Hepatic stellate cell (primary cell): Measurements from ENCODE around the gene CT45A6.
"Not testable (repeated sequence)": the region's sequence is repeated elsewhere in the genome, so short reads cannot be mapped to it uniquely, and the experiment has no call there.

Experiments
- DNase-seq: peaks from one replicate; pipeline ENCODE4 v3.0.0; 2011; ENCODE audit warnings: low spot score

Gene CT45A6

GRCh38 chrX:135802687-135803086, at the start of gene CT45A6:
CT45A6 (minus strand) TSS chrX:135802787; CDS start chrX:135798993, 3,794 bp downstream.
- not testable (repeated sequence) for DNase-seq

- DNase-seq, result not testable (repeated sequence)
Measured at GRCh38 chrX:135837180-135837579, 34.6 kb upstream of the CT45A6 start, which contains the start of gene CT45A7. CT45A7 (minus strand) TSS chrX:135837280; CDS start chrX:135833533, 3,747 bp downstream.

GRCh38 chrX:135819912-135820311, 17.3 kb upstream of the CT45A6 start, which contains the start of gene CT45A2:
CT45A2 (minus strand) TSS chrX:135820012; CDS start chrX:135816265, 3,747 bp downstream.
- DNase-seq, result not testable (repeated sequence)

GRCh38 chrX:135785403-135785802, 17.2 kb downstream of the CT45A6 start, which contains the start of gene CT45A5:
CT45A5 (minus strand) TSS chrX:135785503; CDS start chrX:135781729, 3,774 bp downstream.
- DNase-seq, result not testable (repeated sequence)

GRCh38 chrX:135768091-135768490, 34.5 kb downstream of the CT45A6 start, which contains the start of gene CT45A3:
CT45A3 (minus strand) TSS chrX:135768191; CDS start chrX:135764444, 3,747 bp downstream.
- DNase-seq, result not testable (repeated sequence)

- not testable (repeated sequence) for DNase-seq
Measured at GRCh38 chrX:135744739-135745138, 57.8 kb downstream of the CT45A6 start.
